Ectodermal cell (in vitro differentiated cells): ENCODE data around the gene SIRT4. TPM values are rescaled to one million over a fixed set of nuclear protein-coding genes. Genes with fewer than 3 reads are reported as not detected.
"Not testable (repeated sequence)": the region's sequence is repeated elsewhere in the genome, so short reads cannot be mapped to it uniquely, and the experiment has no call there.

Source experiments
- H3K27ac ChIP-seq: 2 replicates; pipeline ENCODE4 v1.7.0; 2013; ENCODE audit warnings: mild to moderate bottlenecking, low read depth, low read length; ENCODE audit not compliant: insufficient read depth, poor library complexity, severe bottlenecking
- H3K27me3 ChIP-seq: 2 replicates; pipeline ENCODE4 v1.7.0; 2013; ENCODE audit warnings: mild to moderate bottlenecking, low read length; ENCODE audit not compliant: insufficient read depth, control insufficient read depth, poor library complexity, severe bottlenecking
- H3K36me3 ChIP-seq: one replicate; pipeline ENCODE4 v1.7.0; 2013; ENCODE audit warnings: low read length; ENCODE audit not compliant: control insufficient read depth, insufficient read depth
- H3K4me1 ChIP-seq: one replicate; pipeline ENCODE4 v1.7.0; 2013; ENCODE audit warnings: low read length; ENCODE audit not compliant: control insufficient read depth, insufficient read depth
- H3K4me3 ChIP-seq: 2 replicates; pipeline ENCODE4 v1.7.0; 2013; ENCODE audit warnings: low read depth, low read length, control low read depth; ENCODE audit not compliant: insufficient read depth
- H3K9me3 ChIP-seq: 2 replicates; pipeline ENCODE4 v1.7.0; 2013; ENCODE audit warnings: mild to moderate bottlenecking, low read length, moderate library complexity; ENCODE audit not compliant: control insufficient read depth
- WGBS, 2 experiments: methylation state at CpG; one replicate each; pipeline ENCODE4 v1.1.7; 2013; ENCODE audit warnings: missing lambda C conversion rate in 2 of 2; 5-methylcytosine and 5-hydroxymethylcytosine counted together
- polyA plus RNA-seq, 4 experiments: library from polyadenylated mRNA; stranded (reverse); fragments of 50-300 nt; gene quantifications; one replicate each; pipeline ENCODE4 v1.2.3, GENCODE V29; 2013

The SIRT4 gene
- 4.3 TPM for polyA plus RNA-seq (2013, experiment 1 of 4)
- 4.0 TPM for polyA plus RNA-seq (2013, experiment 2 of 4)
- 5.0 TPM for polyA plus RNA-seq (2013, experiment 3 of 4)
- polyA plus RNA-seq (2013, experiment 4 of 4): 4.7 TPM

GRCh38 chr12:120301962-120302815 lies at the start of gene SIRT4:
Gene SIRT4, plus strand, starts transcription at chr12:120302321. Its CDS starts 1,241 bp downstream, at chr12:120303562.
- Histone ChIP-seq H3K4me1 (no peaks in the 10 kb centered on the region), H3K27ac (no peak within 1 kb of the TSS), H3K4me3 (peak within 1 kb of the TSS; percentile 64), H3K27me3 (no peaks in the 10 kb centered on the region), H3K36me3 (no peaks in the 10 kb centered on the region), H3K9me3 (no peaks in the 10 kb centered on the region)
- WGBS, 2 experiments: 8 to 9% methylated on average over 26 to 28 of the region's 31 CpGs

GRCh38 chr12:120253313-120253712 lies 48.8 kb upstream of the SIRT4 start:
- H3K4me3 ChIP-seq, H3K27me3 ChIP-seq, H3K27ac ChIP-seq, H3K36me3 ChIP-seq, H3K9me3 ChIP-seq, H3K4me1 ChIP-seq: not testable (repeated sequence)
- WGBS, 2 experiments: 93 to 94% methylated on average over 5 of the region's 6 CpGs

- H3K9me3 ChIP-seq: no peaks in the 10 kb centered on the region
- 94% methylated on average over 5 to 7 of the region's 7 CpGs for WGBS, 2 experiments
- H3K4me3 ChIP-seq: no peak overlapping the region
- no peaks in the 10 kb centered on the region for H3K4me1 ChIP-seq
- no peak overlapping the region for H3K27ac ChIP-seq
- H3K27me3 ChIP-seq: no peaks in the 10 kb centered on the region
- H3K36me3 ChIP-seq: no peaks in the 10 kb centered on the region
Observed at GRCh38 chr12:120254809-120255208, 47.3 kb upstream of the SIRT4 start.

- no peak overlapping the region for H3K27ac ChIP-seq
- no peak overlapping the region for H3K4me3 ChIP-seq
- H3K27me3 ChIP-seq: no peaks in the 10 kb centered on the region
- no peaks in the 10 kb centered on the region for H3K36me3 ChIP-seq
- 66% methylated on average over 9 of the region's 9 CpGs for WGBS, 2 experiments
- H3K9me3 ChIP-seq: no peaks in the 10 kb centered on the region
- peaks cover 5% of the 10 kb centered on the region for H3K4me1 ChIP-seq
Observed at GRCh38 chr12:120257041-120257821, 44.9 kb upstream of the SIRT4 start.

GRCh38 chr12:120258323-120258896 lies 43.7 kb upstream of the SIRT4 start:
- H3K4me3 ChIP-seq: no peak overlapping the region
- H3K27ac ChIP-seq: no peak overlapping the region
- no peaks in the 10 kb centered on the region for H3K36me3 ChIP-seq
- peaks cover 7% of the 10 kb centered on the region for H3K4me1 ChIP-seq
- WGBS, 2 experiments: 87 to 93% methylated on average over 5 of the region's 5 CpGs
- H3K27me3 ChIP-seq: no peaks in the 10 kb centered on the region
- no peaks in the 10 kb centered on the region for H3K9me3 ChIP-seq

GRCh38 chr12:120259418-120260202 lies 42.5 kb upstream of the SIRT4 start:
- Histone ChIP-seq H3K9me3 (no peaks in the 10 kb centered on the region), H3K27me3 (peaks cover 2% of the 10 kb centered on the region), H3K36me3 (no peaks in the 10 kb centered on the region), H3K4me3 (no peak overlapping the region), H3K27ac (no peak overlapping the region), H3K4me1 (peaks cover 18% of the 10 kb centered on the region)
- WGBS, 2 experiments: 87 to 92% methylated on average over 8 of the region's 8 CpGs

- H3K4me1 ChIP-seq: peaks cover 20% of the 10 kb centered on the region
- H3K9me3 ChIP-seq: no peaks in the 10 kb centered on the region
- no peaks in the 10 kb centered on the region for H3K36me3 ChIP-seq
- H3K27me3 ChIP-seq: peaks cover 6% of the 10 kb centered on the region
- no peak overlapping the region for H3K27ac ChIP-seq
- no peak overlapping the region for H3K4me3 ChIP-seq
- 94 to 98% methylated on average over 5 of the region's 5 CpGs for WGBS, 2 experiments
Observed at GRCh38 chr12:120260607-120261006, 41.5 kb upstream of the SIRT4 start.

GRCh38 chr12:120261951-120262851 lies 39.9 kb upstream of the SIRT4 start:
- Histone ChIP-seq H3K27me3 (peaks cover 6% of the 10 kb centered on the region), H3K36me3 (no peaks in the 10 kb centered on the region), H3K9me3 (no peaks in the 10 kb centered on the region), H3K27ac (no peak overlapping the region), H3K4me3 (no peak overlapping the region), H3K4me1 (peaks cover 20% of the 10 kb centered on the region)
- WGBS, 2 experiments: 94% methylated on average over 10 of the region's 10 CpGs
